HepG2 (cell line): ENCODE measurements around the gene CYB5R2.

Experiments
- CBX2 ChIP-seq, 2 experiments: fragments of 200-600 bp in 1 of 2; sonication (generic); formaldehyde crosslinking in 1 of 2; IDR thresholded peaks; 2 replicates each; pipeline versions ENCODE4 v1.7.0 to v1.8.1; 2018 to 2022; ENCODE audit warnings: low read depth in 2 of 2, low read length in 1 of 2, mild to moderate bottlenecking in 1 of 2, missing genetic modification reagents in 1 of 2
- DMAP1 ChIP-seq: IDR thresholded peaks from 2 replicates; pipeline ENCODE4 v1.6.1; 2016
- EZH2 ChIP-seq: conservative IDR thresholded peaks from 2 replicates; pipeline ENCODE4 v1.6.1; 2012; ENCODE audit warnings: mild to moderate bottlenecking, low read depth, low read length, moderate library complexity
- FOXP4 ChIP-seq: sonication (generic); formaldehyde crosslinking; IDR thresholded peaks from 2 replicates; pipeline ENCODE4 v1.4.0; 2020; ENCODE audit warnings: missing genetic modification reagents
- MAZ ChIP-seq, 2 experiments: sonication (generic) in 1 of 2; formaldehyde crosslinking in 1 of 2; IDR thresholded peaks; 2 replicates each; pipeline versions ENCODE4 v1.5.0 to v1.6.1; 2012 to 2020; ENCODE audit warnings: low read depth in 2 of 2, mild to moderate bottlenecking in 2 of 2, borderline replicate concordance in 1 of 2, improper control_type of control experiment in 1 of 2, low read length in 1 of 2, missing genetic modification reagents in 1 of 2, moderate library complexity in 1 of 2
- MTA1 ChIP-seq: sonication (generic); formaldehyde crosslinking; IDR thresholded peaks from 2 replicates; pipeline ENCODE4 v1.4.0; 2020; ENCODE audit warnings: missing genetic modification reagents, mild to moderate bottlenecking, borderline replicate concordance
- NONO ChIP-seq, 2 experiments: fragments of 450-650 bp in 1 of 2; sonication (generic) in 1 of 2; formaldehyde crosslinking in 1 of 2; IDR thresholded peaks in 1 of 2; conservative IDR thresholded peaks in 1 of 2; 2 replicates each; pipeline versions ENCODE4 v1.6.1 to v1.8.0; 2017 to 2022; ENCODE audit warnings: mild to moderate bottlenecking in 1 of 2, missing genetic modification reagents in 1 of 2, moderate library complexity in 1 of 2
- SMARCC2 ChIP-seq: fragments of 450-650 bp; IDR thresholded peaks from 2 replicates; pipeline ENCODE4 v1.6.1; 2017; ENCODE audit warnings: antibody characterized with exemption, mild to moderate bottlenecking
- SNAPC4 ChIP-seq: sonication (generic); formaldehyde crosslinking; IDR thresholded peaks from 2 replicates; pipeline ENCODE4 v1.4.0; 2020; ENCODE audit warnings: mild to moderate bottlenecking, missing genetic modification reagents
- STAG1 ChIP-seq: sonication (generic); formaldehyde crosslinking; IDR thresholded peaks from 2 replicates; pipeline ENCODE4 v1.4.0; 2020; ENCODE audit warnings: missing genetic modification reagents
- YY1 ChIP-seq: IDR thresholded peaks from 2 replicates; pipeline ENCODE4 v1.6.1; 2011; ENCODE audit warnings: low read length, low read depth, moderate library complexity, mild to moderate bottlenecking; ENCODE audit not compliant: insufficient read depth, insufficient replicate concordance
- ZKSCAN8 ChIP-seq: IDR thresholded peaks from 2 replicates; pipeline ENCODE4 v1.6.1; 2016; ENCODE audit warnings: borderline replicate concordance, missing genetic modification reagents, missing compliant biosample characterization
- TF ChIP-seq, protein P1 (sequence below): IDR thresholded peaks from 2 replicates; pipeline ENCODE4 v1.6.1; 2012; ENCODE audit warnings: inconsistent platforms

DNA sequence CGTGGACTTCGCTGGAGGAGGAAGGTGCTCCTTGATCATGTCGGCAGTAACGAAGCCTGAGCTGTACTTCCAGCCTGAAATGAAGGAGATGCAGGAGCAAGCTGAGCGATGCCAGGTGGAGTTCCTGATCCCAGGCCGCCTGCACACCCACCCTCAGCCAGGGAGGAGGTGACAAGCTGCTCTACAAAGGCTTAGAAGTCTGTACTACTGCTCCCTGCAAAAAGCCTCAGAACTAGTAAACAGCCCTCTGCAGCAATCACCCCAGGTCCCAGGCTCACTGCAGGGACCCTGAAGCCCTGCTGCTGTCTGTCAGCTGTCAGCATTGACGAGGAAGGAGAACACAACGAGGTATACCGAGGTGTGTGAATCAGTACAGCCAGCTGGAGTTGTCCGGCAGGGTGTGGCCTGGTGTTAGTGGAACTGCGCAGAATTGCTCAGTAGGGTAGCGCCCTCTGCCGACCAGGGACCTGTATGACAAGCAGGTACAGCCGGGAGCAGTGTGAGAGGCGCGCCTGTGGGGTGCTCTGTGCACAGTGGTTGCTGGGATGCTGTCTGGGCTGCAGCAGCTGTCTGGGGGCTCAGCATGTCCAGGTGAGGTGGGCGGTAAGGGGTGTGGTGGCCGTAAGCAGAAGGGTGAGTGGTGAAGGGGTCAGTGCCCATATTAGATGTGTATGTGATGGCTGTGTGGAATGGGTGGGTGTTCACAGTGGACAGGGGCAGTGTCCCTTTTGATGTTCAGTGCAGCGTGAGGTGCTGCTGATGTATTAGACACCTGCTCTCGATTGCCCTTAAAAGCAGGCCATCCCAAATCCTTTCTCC is 7.6 kb downstream of the CYB5R2 start:
- TF ChIP-seq CBX2 (IDR thresholded peaks at IDR 0.05; ENCODE audit: low read depth, low read length), result no peak
- no peak for TF ChIP-seq CBX2 (CRISPR knock-in tag; IDR thresholded peaks at IDR 0.05; ENCODE audit: low read depth)
- no peak for TF ChIP-seq FOXP4 (CRISPR knock-in tag)
- peak; percentile 97 for TF ChIP-seq STAG1 (CRISPR knock-in tag)
- TF ChIP-seq YY1, result peak; percentile 32
- no peak for TF ChIP-seq EZH2
- no peak for TF ChIP-seq SNAPC4 (CRISPR knock-in tag)
- no peak for TF ChIP-seq SMARCC2
- no peak for TF ChIP-seq NONO (IDR thresholded peaks at IDR 0.05)
- no peak for TF ChIP-seq NONO (CRISPR knock-in tag; conservative IDR thresholded peaks at IDR 0.05)
- no peak for TF ChIP-seq DMAP1 (CRISPR knock-in tag)
- TF ChIP-seq MAZ (IDR thresholded peaks at IDR 0.05; ENCODE audit: borderline replicate concordance, low read depth, low read length), result no peak
- TF ChIP-seq MAZ (CRISPR knock-in tag; IDR thresholded peaks at IDR 0.05; ENCODE audit: low read depth), result peak; percentile 23; the same call in 1 of the 2 replicates
- TF ChIP-seq MTA1 (CRISPR knock-in tag), result no peak
- TF ChIP-seq, protein P1, sequence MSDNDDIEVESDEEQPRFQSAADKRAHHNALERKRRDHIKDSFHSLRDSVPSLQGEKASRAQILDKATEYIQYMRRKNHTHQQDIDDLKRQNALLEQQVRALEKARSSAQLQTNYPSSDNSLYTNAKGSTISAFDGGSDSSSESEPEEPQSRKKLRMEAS, result no peak; the same call in 1 of the 2 replicates
- no peak for TF ChIP-seq ZKSCAN8 (CRISPR knock-in tag)
